Activated naive CD4-positive, alpha-beta T cell treated with Interleukin-2 at 50 U/mL for 16 hours (primary cell): ENCODE data around the gene ANTXR1.

Experiments
- DNase-seq: peaks from one replicate; pipeline ENCODE4 v3.0.0-alpha.2; 2020

The ANTXR1 gene

GRCh38 chr2:69077252-69077950, 64.4 kb downstream of the ANTXR1 start:
- no peak for DNase-seq

DNA sequence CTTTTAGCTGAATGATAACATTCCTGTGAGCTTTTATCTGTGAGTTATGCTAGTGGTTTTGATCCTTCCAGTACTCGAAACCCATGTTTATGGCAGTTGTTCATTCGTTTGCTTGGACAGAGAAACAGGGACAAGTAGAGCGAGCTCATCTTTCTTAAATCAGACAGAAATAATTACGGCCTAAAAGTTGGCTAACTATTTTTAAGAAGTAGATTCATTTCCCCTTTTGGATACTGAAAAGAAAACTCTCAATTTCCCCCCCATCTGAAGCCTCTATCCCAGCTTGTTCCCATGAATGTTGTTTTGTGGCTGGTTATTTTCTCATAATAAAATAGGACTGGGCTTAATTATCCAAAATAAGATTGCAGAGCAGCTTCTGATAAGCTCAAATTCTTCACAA, 67.1 kb downstream of the ANTXR1 start:
- no peak for DNase-seq

- DNase-seq = no peak
Observed at GRCh38 chr2:69081001-69081580, 68.1 kb downstream of the ANTXR1 start.

DNA sequence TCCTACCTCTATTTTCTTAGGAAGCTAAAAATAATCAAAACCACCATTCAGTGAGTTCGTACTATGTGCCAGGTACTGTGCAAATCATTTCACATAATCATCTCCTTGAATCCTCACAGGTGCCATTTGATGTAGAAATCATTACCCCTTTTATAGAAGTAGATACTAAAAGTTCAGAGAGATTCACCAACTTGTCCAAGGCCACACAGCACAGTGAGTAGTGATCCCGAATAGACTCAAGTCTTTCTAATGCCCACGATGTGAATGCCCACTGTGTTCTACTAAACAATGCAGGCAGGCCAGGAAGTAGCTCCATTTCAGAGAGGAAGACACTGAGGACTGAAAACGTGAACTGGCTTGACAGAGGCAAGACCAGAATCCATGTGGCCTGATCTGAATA, 68.8 kb downstream of the ANTXR1 start:
- no peak for DNase-seq

- DNase-seq = no peak
Observed at GRCh38 chr2:69082430-69082997, 69.5 kb downstream of the ANTXR1 start.

DNA sequence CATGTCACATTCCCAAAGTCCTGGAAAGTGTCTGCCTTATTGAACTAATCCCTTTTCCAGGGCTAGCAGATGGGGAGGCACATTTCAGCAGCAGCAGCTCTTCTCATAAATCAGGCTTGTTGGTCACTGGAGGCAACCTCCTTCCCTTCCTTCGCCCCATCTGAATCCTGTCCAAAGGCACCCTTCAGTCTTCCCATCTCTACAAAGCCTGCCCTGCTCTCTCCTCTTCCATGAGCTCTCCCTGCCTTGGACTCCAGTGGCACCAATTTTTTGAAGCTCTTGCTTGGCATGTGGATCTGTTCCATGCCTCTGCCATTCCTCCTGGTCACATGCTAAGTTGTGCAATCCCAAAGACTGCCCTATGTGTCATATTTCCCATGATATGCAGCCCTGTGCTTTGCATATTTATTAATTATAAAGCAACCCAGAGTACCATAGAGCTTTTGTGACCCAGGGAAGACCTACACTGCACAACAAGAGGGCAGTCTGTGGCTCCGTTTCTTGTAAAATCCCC, 70.3 kb downstream of the ANTXR1 start:
- DNase-seq = no peak

DNA sequence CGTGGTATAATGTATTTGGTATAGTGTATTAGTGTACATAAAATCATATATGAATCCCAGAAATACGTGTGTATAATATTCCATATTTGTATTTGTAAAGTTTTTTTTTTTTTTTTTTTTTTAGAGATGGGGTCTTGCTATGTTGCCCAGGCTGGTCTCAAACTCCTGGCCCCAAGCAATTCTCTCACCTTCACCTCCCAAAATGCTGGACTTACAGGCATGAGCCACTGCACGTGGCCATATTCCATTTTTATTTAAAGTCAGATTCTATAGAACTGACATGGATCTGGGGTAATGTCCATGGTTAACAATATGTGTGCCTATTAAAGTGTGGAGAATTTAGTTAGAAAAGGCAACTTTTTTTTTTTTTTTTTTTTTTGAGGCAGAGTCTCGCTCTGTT, 71.5 kb downstream of the ANTXR1 start:
- no peak for DNase-seq

- DNase-seq = no peak
Observed at GRCh38 chr2:69086466-69086865, 73.5 kb downstream of the ANTXR1 start.

DNA sequence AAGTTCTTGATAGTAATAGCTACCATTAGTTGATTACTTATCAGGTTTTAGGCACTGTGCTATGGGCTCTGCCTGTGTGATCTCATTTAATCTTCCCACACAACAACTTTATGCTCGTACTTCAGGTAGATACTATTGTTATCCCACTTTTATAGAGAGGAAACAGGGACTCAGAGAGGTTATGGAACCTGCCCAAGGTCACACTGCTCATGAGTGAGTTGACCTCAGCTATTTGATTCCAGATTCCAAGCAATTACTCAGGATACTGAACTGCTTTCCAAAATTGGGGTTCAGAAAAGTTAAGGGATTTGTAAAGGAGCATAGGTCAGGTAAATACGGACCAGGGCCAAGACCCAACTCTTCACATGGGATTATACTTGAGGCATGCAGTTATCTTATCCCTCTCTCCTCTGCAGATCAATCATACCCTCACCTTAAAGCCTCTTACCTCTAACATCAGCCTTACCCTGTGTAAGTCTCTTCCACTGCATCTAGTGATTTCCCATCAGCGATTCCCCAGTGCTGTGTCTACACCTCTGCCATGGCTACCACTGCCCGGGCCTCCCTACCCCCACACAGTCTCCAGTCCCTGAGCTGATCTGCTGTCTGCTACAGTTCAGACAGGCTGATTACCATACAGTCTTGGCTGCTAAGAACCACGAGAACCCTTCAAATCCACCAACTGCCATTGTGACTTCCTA, 74.4 kb downstream of the ANTXR1 start:
- no peak for DNase-seq

DNA sequence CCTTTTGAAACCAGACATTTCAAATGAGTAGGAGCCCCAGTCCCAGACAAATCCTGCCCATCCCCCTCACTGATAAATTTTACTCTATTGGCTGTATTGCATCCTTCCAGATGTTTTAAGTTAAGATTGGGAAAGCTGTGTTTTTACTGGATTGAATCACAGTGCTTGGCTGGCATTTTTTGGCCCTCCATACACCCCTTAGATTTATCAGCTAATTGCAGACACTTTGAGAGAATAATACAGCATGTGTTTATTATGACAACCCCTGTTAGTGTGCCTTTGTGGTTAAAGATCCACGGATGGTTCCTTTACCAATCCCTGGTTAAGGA, 74.9 kb downstream of the ANTXR1 start:
- no peak for DNase-seq

DNA sequence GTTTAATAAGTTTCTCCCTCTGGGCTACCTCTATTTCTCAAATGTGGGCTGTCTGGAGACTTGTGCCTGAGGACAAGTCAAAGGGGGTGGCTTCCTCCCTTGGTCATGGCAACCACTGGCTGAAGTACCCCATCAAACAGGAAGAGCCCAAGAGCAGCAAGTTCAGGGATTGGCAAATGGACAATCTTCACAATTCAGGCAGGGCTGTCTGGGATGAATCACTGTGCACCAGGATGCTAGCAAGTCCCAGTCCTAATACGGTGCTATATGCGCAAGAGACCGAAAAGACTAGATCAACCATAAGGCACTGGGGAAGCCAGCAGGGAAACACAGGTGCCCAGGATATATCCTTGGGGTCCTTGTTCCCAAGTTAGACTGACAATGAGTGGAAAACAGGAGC, 75.5 kb downstream of the ANTXR1 start:
- DNase-seq = no peak

DNA sequence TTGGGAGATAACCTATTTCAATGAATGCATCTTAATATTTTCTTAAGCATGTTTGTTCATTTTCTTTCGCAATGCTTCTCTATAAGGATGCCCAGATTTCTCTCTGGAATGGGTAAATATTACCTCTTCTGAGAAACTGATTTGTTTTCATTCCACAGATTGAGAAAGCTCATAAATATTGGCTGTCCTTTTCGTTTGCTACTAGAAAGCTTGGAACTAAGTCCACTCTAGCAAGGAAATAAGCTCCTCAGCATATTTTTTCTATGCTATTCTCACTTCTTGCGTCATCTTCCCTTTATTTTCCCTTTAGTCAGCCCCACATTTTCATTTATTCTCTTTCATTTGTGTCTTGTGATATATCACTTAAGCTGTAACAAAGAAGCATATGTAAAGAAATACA, 76.3 kb downstream of the ANTXR1 start:
- no peak for DNase-seq

GRCh38 chr2:69089998-69090397, 77.0 kb downstream of the ANTXR1 start:
- DNase-seq = no peak

GRCh38 chr2:69090820-69091219, 77.8 kb downstream of the ANTXR1 start:
- DNase-seq = no peak

- no peak for DNase-seq
Observed at GRCh38 chr2:69092857-69093256, 79.9 kb downstream of the ANTXR1 start.

GRCh38 chr2:69095305-69095704, 82.3 kb downstream of the ANTXR1 start:
- no peak for DNase-seq

DNA sequence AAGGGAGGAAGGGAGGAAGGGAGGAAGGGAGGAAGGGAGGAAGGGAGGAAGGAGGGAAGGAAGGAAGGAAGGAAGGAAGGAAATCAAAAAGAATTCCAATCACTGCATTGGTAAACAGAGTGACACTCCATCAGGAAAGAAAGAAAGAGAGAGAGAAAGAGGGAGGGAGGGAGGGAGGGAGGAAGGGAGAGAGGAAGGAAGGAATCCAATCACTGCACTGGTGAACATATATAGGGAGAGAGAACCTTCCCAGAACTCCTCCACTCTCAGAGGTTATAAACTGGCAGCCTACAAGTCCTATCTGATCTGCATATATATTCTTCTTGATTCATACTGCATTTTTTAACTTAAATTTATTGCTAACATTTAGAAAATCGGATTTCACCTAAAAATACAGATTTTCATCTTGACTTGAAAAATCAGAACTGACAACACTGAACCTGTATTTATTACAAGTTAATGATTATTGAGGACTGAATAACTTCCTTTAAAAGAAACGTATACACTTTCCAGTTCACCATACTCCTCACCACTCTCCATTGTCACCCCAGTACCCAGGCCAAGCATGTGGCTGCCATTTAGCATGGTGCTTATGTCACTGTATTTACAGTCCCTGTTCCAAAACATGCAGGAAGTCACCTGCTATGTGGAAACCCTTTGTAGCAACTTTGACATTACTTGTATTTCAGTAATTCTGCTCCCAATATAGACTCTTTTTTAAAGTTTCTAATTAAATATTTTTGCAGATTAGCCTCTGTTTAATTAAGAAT, 83.5 kb downstream of the ANTXR1 start:
- no peak for DNase-seq

- DNase-seq = no peak
Observed at GRCh38 chr2:69097148-69097610, 84.2 kb downstream of the ANTXR1 start.

DNA sequence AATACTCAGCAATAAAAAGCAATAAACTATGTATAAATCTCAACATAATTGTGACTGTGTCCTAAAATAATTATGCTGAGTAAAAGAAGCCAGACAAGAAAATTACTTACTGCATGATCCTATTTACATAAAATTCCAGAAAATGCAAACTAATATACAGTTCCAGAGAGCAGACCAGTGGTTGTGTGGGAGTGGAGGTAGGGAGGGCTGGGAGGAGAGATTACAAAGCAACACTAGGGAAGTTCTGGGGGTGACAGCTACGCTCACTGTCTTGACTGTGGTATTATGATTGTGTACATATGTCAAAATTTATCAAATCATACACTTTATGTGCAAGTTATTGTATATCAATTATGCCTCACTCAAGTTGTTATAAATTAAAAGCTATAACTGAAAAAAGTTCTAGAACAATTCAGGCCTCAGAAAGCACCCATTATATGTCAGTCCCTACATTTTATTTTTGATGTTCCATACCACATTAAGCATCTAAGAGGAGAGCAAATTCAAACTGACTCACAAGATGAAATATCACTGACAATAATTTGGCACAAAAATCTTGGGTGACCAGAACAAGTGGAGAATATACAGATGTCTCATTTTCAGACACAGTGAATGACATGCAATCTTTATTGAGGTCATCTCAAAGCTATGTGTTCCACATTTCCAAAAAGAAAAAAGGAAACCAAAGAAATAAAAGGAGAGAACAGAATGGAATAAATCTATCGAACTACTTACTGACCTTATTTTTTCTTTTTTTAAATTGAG, 85.1 kb downstream of the ANTXR1 start:
- no peak for DNase-seq

DNA sequence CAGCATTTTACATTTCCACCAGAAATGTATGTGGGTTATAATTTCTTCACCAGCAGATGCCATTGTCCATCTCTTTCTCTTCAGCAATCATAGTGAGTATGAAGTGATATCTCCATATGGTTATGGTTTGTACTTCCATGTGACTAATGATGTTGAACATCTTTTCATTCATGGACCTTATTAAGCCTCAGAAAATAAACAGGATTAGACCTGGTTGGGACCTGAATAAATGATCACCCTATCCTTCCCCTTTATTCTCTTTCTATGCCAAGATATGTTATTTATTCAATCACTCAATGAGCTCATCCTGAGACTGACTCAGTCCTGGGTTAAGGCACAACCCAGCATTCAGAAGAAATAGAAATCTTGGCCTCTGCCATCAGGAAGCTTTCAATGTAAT, 86.6 kb downstream of the ANTXR1 start:
- DNase-seq = no peak

DNA sequence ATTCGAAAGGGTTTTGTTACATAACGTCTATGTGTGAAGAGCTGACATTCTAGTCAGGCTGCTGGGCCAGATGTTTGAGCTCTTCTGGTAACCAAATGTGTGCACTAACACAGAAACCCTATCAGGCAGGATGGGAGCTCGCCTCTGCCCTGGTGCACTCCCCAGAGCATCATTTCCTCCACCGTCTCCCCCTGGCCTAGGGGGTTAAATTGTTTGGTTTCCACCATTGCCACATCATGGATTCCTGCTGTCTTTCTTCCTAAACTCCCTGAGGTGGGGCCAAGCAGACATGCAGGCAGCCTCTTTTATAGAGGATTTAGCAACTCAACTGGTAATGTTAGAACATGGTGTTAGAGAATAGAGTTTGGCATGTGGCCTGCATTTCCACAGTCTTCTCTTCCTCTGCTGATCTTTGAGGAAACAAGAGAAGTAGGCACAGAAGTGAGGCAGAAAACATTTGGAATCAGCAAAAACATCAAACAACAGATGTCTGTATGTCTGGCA, 87.3 kb downstream of the ANTXR1 start:
- DNase-seq = no peak

DNA sequence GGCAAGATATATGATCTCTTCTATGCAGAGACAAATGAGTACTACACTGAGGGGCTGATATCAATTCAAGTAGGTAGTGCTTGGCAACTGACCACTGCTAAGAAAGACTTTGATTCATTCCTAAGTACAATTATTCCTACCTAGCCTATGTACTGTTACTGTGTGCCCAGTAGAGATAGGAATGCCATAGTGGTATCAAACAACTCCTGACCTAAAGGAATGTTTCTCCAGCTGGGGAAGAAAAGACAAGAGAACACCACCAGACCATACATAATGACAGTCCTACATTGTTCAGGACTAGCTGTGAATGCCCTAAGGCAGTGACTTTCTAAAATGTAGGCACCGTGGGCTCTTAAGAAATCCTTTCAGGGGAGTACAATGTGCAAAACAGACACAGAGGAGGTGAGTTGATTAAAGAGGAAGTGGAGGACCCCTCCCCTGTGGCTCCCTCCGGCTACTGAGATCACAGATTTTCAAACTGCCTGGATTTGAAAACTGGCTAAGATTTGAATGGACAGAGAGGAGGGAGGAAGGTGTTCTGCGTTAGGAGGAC, 89.1 kb downstream of the ANTXR1 start:
- no peak for DNase-seq
